HUES48 (cell line): ENCODE results near the gene PRR19.

Experiments used
- H3K27ac ChIP-seq: one replicate; pipeline ENCODE4 v1.7.0; 2013; ENCODE audit warnings: low read depth, low read length, inconsistent platforms
- H3K27me3 ChIP-seq: 2 replicates; pipeline ENCODE4 v1.6.1; 2013; ENCODE audit warnings: mild to moderate bottlenecking, low read length; ENCODE audit not compliant: control insufficient read depth, insufficient read depth
- H3K36me3 ChIP-seq: 2 replicates; pipeline ENCODE4 v1.6.1; 2013; ENCODE audit warnings: low read length; ENCODE audit not compliant: control insufficient read depth, insufficient read depth
- H3K4me1 ChIP-seq: 2 replicates; pipeline ENCODE4 v1.6.1; 2013; ENCODE audit warnings: mild to moderate bottlenecking, low read length; ENCODE audit not compliant: control insufficient read depth, insufficient read depth
- H3K4me3 ChIP-seq: 2 replicates; pipeline ENCODE4 v1.5.1; 2013; ENCODE audit warnings: mild to moderate bottlenecking, low read depth, low read length
- H3K9ac ChIP-seq: 2 replicates; pipeline ENCODE4 v1.6.1; 2013; ENCODE audit warnings: mild to moderate bottlenecking, low read depth, low read length, moderate library complexity
- H3K9me3 ChIP-seq: 2 replicates; pipeline ENCODE4 v1.6.1; 2013; ENCODE audit warnings: low read length; ENCODE audit not compliant: control insufficient read depth, insufficient read depth

PRR19 gene

GRCh38 chr19:42355896-42356295 is 54.0 kb downstream of the PRR19 start:
- H3K27me3 ChIP-seq = no peaks in the 10 kb centered on the region
- no peak overlapping the region for H3K4me3 ChIP-seq
- H3K4me1 ChIP-seq = no peaks in the 10 kb centered on the region
- H3K9ac ChIP-seq = no peak overlapping the region
- H3K27ac ChIP-seq = no peak overlapping the region
- H3K9me3 ChIP-seq = no peaks in the 10 kb centered on the region
- peaks cover 44% of the 10 kb centered on the region for H3K36me3 ChIP-seq

- no peaks in the 10 kb centered on the region for H3K4me1 ChIP-seq
- peaks cover 44% of the 10 kb centered on the region for H3K36me3 ChIP-seq
Observed at GRCh38 chr19:42356686-42357085, 54.8 kb downstream of the PRR19 start.

GRCh38 chr19:42357290-42357689 is 55.4 kb downstream of the PRR19 start:
- H3K27ac ChIP-seq = no peak overlapping the region
- H3K36me3 ChIP-seq = peaks cover 44% of the 10 kb centered on the region
- no peaks in the 10 kb centered on the region for H3K4me1 ChIP-seq
- no peaks in the 10 kb centered on the region for H3K27me3 ChIP-seq
- H3K4me3 ChIP-seq = no peak overlapping the region
- H3K9me3 ChIP-seq = no peaks in the 10 kb centered on the region
- H3K9ac ChIP-seq = no peak overlapping the region

More at GRCh38 chr19:42356686-42357085, 54.8 kb downstream of the PRR19 start:
- no peak overlapping the region for H3K9ac ChIP-seq
- no peaks in the 10 kb centered on the region for H3K27me3 ChIP-seq
- no peak overlapping the region for H3K27ac ChIP-seq
- H3K9me3 ChIP-seq = no peaks in the 10 kb centered on the region
- no peak overlapping the region for H3K4me3 ChIP-seq
